GM12878 (cell line): ENCODE measurements around the gene TNK2.
"Not testable (repeated sequence)": the region's sequence is repeated elsewhere in the genome, so short reads cannot be mapped to it uniquely, and the experiment has no call there.

ENCODE experiments used
- ASH2L ChIP-seq: fragments of 300-600, 200-600 bp; sonication (generic); IDR thresholded peaks from 2 replicates; pipeline ENCODE4 v1.6.1; 2017; ENCODE audit warnings: low read depth, mild to moderate bottlenecking, borderline replicate concordance
- HDAC6 ChIP-seq: fragments of 200-600 bp; sonication (generic); IDR thresholded peaks from one replicate; pipeline ENCODE4 v1.8.0; 2017; ENCODE audit warnings: antibody characterized with exemption; ENCODE audit not compliant: unreplicated experiment
- JUND ChIP-seq: IDR thresholded peaks from 2 replicates; pipeline ENCODE4 v1.6.1; 2012; ENCODE audit warnings: low read depth, mild to moderate bottlenecking, low read length, improper control_type of control experiment, moderate library complexity
- POLR2A ChIP-seq: IDR thresholded peaks from 2 replicates; pipeline ENCODE4 v1.6.1; 2011; ENCODE audit warnings: low read depth, mild to moderate bottlenecking, low read length
- RCOR1 ChIP-seq: conservative IDR thresholded peaks from 2 replicates; pipeline ENCODE4 v1.6.1; 2012; ENCODE audit warnings: low read depth, low read length, improper control_type of control experiment
- ZBTB33 ChIP-seq: fragments of 450-650 bp; IDR thresholded peaks from 2 replicates; pipeline ENCODE4 v1.6.1; 2017; ENCODE audit warnings: mild to moderate bottlenecking
- ZBTB40 ChIP-seq: fragments of 450-650 bp; IDR thresholded peaks from 2 replicates; pipeline ENCODE4 v1.6.1; 2016; ENCODE audit warnings: mild to moderate bottlenecking, moderate library complexity, borderline replicate concordance
- TF ChIP-seq, protein P1 (sequence below), 3 experiments: IDR thresholded peaks in 2 of 3; conservative IDR thresholded peaks in 1 of 3; 2 replicates each; pipeline ENCODE4 v1.5.1; 2011; ENCODE audit warnings: low read depth in 3 of 3, low read length in 3 of 3, mild to moderate bottlenecking in 3 of 3, control low read depth in 2 of 3, moderate library complexity in 2 of 3, inconsistent platforms in 1 of 3, mixed read lengths in 1 of 3; ENCODE audit not compliant: control insufficient read depth in 2 of 3, insufficient read depth in 1 of 3; ENCODE audit errors: extremely low read depth in 1 of 3

DNA sequence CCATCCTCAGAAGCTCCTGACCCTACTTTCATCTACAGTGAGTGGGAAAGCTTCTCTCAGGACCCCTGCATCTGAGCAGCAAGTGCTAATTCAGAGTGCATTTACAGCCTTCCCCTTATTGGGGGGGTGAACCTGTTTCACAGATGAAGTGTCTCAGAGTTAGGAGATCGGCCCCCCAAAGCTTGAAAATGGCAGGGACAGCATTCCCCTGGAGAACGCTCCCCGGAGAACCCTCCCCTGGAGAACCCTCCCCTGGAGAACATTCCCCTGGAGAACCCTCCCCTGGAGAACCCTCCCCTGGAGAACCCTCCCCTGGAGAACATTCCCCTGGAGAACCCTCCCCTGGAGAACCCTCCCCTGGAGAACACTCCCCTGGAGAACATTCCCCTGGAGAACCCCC lies 36.7 kb downstream of the TNK2 start:
- not testable (repeated sequence) for TF ChIP-seq ZBTB33, HDAC6, ZBTB40, ASH2L, POLR2A, RCOR1, JUND
- TF ChIP-seq, protein P1, sequence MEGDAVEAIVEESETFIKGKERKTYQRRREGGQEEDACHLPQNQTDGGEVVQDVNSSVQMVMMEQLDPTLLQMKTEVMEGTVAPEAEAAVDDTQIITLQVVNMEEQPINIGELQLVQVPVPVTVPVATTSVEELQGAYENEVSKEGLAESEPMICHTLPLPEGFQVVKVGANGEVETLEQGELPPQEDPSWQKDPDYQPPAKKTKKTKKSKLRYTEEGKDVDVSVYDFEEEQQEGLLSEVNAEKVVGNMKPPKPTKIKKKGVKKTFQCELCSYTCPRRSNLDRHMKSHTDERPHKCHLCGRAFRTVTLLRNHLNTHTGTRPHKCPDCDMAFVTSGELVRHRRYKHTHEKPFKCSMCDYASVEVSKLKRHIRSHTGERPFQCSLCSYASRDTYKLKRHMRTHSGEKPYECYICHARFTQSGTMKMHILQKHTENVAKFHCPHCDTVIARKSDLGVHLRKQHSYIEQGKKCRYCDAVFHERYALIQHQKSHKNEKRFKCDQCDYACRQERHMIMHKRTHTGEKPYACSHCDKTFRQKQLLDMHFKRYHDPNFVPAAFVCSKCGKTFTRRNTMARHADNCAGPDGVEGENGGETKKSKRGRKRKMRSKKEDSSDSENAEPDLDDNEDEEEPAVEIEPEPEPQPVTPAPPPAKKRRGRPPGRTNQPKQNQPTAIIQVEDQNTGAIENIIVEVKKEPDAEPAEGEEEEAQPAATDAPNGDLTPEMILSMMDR (IDR thresholded peaks at IDR 0.05 in 2 of 3, conservative IDR thresholded peaks at IDR 0.05 in 1 of 3; ENCODE audit: control insufficient read depth in 2 of 3, extremely low read depth in 1 of 3, insufficient read depth in 1 of 3, low read depth in 3 of 3, low read length in 3 of 3): not testable (repeated sequence)
